Common myeloid progenitor, CD34-positive (primary cell): ENCODE data around the gene MYO1D.

ENCODE experiments used
- CTCF ChIA-PET: fragments of 350-600 bp; sonication (Branson Sonifier 250); formaldehyde crosslinking; loops from one replicate; lab custom pipeline; 2021; ENCODE audit warnings: antibody characterized with exemption; lab: Charles Lee
- POLR2A ChIA-PET: fragments of 350-600 bp; sonication (Branson Sonifier 250); formaldehyde crosslinking; loops from one replicate; lab custom pipeline; 2021; ENCODE audit warnings: antibody characterized with exemption; lab: Charles Lee
- DNase-seq, 3 donors: peaks; one replicate each; pipeline versions ENCODE4 v3.0.0 to v3.0.0-alpha.2; 2013
- H3K27ac ChIP-seq, 2 experiments: 1 replicate in 1 of 2; 2 replicates in 1 of 2; pipeline ENCODE4 v1.7.0; 2013; ENCODE audit warnings: inconsistent platforms in 2 of 2, low read length in 2 of 2, mild to moderate bottlenecking in 2 of 2, low read depth in 1 of 2, moderate library complexity in 1 of 2; ENCODE audit not compliant: severe bottlenecking in 2 of 2, insufficient read depth in 1 of 2, poor library complexity in 1 of 2
- H3K27me3 ChIP-seq, 5 experiments: replicated peaks in 2 of 5; 1 replicate in 3 of 5; 2 replicates in 2 of 5; pipeline versions ENCODE4 v1.6.1 to v1.7.0; 2013; ENCODE audit warnings: low read length in 4 of 5, mild to moderate bottlenecking in 2 of 5, moderate library complexity in 2 of 5, inconsistent platforms in 1 of 5; ENCODE audit not compliant: insufficient read depth in 5 of 5, control insufficient read depth in 4 of 5
- H3K36me3 ChIP-seq, 4 experiments: 1 replicate in 2 of 4; 2 replicates in 2 of 4; pipeline versions ENCODE4 v1.6.1 to v1.7.0; 2013; ENCODE audit warnings: low read length in 3 of 4, control low read depth in 1 of 4, mild to moderate bottlenecking in 1 of 4; ENCODE audit not compliant: control insufficient read depth in 4 of 4, insufficient read depth in 4 of 4
- H3K4me1 ChIP-seq, 4 experiments: 1 replicate in 3 of 4; 2 replicates in 1 of 4; pipeline versions ENCODE4 v1.6.1 to v1.7.1; 2013; ENCODE audit warnings: low read length in 3 of 4, mild to moderate bottlenecking in 3 of 4, control low read depth in 1 of 4, inconsistent platforms in 1 of 4, moderate library complexity in 1 of 4; ENCODE audit not compliant: control insufficient read depth in 4 of 4, insufficient read depth in 4 of 4; ENCODE audit errors: control extremely low read depth in 1 of 4
- H3K4me3 ChIP-seq, 7 experiments: 1 replicate in 4 of 7; 2 replicates in 3 of 7; pipeline versions ENCODE4 v1.5.1 to v1.7.0; 2013; ENCODE audit warnings: mild to moderate bottlenecking in 7 of 7, low read length in 6 of 7, moderate library complexity in 6 of 7, inconsistent platforms in 2 of 7, low read depth in 2 of 7, control low read depth in 1 of 7; ENCODE audit not compliant: insufficient read depth in 4 of 7, control insufficient read depth in 1 of 7; ENCODE audit errors: extremely low read depth in 1 of 7
- H3K9me3 ChIP-seq, 5 experiments: 1 replicate in 4 of 5; 2 replicates in 1 of 5; pipeline versions ENCODE4 v1.6.1 to v1.7.1; 2013; ENCODE audit warnings: low read length in 4 of 5, mild to moderate bottlenecking in 2 of 5, inconsistent platforms in 1 of 5, low read depth in 1 of 5, moderate library complexity in 1 of 5; ENCODE audit not compliant: control insufficient read depth in 4 of 5, insufficient read depth in 2 of 5; ENCODE audit errors: control extremely low read depth in 1 of 5
- WGBS: methylation state at CpG from one replicate; pipeline ENCODE4 v1.1.5; 2013; ENCODE audit not compliant: insufficient coverage; 5-methylcytosine and 5-hydroxymethylcytosine counted together

The MYO1D gene

DNA sequence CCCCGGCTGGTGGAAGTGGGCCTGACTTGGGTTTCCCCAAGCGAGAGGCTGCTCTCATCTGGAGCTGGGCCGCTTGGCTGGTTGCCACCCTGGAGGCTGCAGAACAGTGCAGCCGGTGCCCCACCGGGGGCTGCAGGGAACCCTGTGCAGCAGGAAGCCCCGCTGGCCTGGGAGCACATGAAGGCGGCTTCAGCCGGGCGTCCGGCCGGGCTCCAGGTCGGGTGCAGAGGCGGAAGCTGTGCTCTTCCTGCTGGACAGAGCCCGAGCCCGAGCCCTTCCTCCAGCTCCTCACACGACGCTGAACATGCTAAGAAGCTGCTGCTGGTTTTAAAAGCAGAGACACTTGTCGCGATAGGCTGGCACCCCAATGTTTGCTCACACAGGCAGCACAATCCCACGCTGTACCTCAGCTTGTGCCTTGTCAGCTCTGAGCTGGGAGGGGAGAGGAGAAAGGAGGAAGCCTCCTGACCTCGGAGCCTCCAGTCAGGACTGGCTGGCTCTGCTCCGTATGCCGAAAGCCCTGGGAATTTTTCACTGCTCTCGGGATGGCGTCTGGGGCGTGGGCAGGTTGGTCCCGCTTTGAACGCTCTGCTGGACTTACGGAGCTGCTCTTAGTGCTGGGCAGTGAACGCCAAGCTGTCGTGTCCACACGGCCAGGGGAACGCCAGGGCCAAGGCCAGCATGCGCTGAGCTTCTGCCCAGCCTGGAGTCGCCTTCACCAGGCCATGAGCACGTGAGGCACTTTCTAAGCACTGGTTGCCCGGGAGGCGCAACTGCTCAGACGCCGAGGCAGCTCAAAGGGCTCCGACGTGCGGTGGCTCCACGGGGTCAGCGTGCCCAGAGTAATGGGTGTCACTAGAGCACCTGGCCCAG lies 381.3 kb downstream of the MYO1D start:
- H3K27ac ChIP-seq: no peak overlapping the region
- no peaks in the 10 kb centered on the region for H3K27me3 ChIP-seq
- POLR2A ChIA-PET: no interaction called here
- WGBS: 78% methylated on average over 44 of the region's 45 CpGs
- DNase-seq: peak in 2 of 3 donors; percentile 39 to 61
- H3K9me3 ChIP-seq: no peaks in the 10 kb centered on the region
- peak overlapping the region in 3 of 7 experiments; percentile 19 to 59 (median 28) for H3K4me3 ChIP-seq
- no peaks in the 10 kb centered on the region for H3K36me3 ChIP-seq
- peaks cover 0 to 23% (median 14%) of the 10 kb centered on the region in 4 experiments for H3K4me1 ChIP-seq
- CTCF ChIA-PET: no interaction called here

DNA sequence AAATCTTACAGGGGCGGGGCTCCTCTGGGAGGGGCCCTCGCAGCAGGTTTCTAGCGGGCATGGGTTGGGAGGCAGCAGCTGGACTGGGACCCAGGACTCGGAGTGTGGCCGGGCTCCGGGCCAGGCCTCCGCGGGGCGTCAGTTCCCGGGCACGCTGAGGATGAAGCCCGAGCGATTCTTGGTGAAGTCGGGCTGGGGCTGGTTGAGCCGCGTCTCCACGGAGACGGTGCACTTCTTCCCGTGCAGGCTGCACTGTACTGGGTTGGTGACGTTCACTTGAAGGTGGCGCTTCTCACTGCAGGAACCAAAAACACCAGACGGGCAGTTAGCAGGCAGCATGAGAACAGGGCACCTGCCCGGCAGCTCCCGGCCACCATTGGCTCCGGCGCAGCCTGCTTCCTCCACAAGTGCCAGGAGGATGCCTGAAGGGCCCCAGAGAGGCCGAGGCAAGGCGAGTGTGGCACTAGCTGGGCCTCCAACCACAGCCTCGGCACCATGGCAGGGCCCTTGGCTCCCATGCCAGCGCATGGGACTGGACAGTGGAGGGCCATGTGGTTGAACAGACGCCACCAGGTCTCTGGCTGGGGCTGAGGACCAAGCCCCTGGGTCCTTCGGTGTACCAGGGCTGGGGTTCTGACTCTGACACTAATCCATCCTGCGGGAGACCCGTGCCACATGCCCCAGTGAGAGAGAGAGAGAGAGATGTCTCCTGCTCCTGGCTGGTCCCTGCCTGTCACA lies 382.1 kb downstream of the MYO1D start:
- WGBS: 96% methylated on average over 34 of the region's 34 CpGs
- no peaks in the 10 kb centered on the region for H3K27me3 ChIP-seq
- DNase-seq: no peak
- H3K4me1 ChIP-seq: peaks cover 0 to 23% (median 14%) of the 10 kb centered on the region in 4 experiments
- no peak overlapping the region for H3K27ac ChIP-seq
- ChIA-PET CTCF (no interaction called here), POLR2A (no interaction called here)
- peaks cover 0 to 3% (median 0%) of the 10 kb centered on the region in 4 experiments for H3K36me3 ChIP-seq
- H3K9me3 ChIP-seq: no peaks in the 10 kb centered on the region
- H3K4me3 ChIP-seq: peak overlapping the region in 1 of 7 experiments; percentile 59

DNA sequence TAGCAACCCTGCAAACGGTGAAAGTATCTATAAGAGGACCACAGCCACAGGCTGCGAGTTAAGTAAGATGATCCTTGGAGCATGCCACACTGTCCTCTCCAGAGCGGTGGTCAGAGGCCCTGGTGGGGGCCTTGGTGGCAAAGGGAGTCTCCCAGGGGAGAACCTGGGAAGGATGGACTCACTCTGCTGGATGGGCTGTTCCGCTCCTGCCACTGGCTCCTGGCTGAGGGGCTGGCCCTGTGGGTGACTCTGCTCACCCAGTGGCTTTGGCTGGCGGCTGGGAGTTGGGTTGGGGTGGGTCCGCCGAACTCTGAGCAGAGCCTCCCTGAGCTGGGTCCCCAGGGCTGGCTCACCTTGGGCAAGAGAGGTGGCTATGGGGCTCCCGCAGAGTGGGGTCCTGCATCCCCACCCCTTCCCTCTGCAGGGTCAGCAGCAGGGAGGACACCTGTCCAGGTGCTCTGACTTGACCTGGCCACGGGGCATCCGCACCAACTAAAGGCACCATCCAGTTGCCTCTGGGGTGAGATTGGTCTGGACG lies 382.9 kb downstream of the MYO1D start:
- peaks cover 0 to 23% (median 14%) of the 10 kb centered on the region in 4 experiments for H3K4me1 ChIP-seq
- H3K4me3 ChIP-seq: no peak overlapping the region
- CTCF ChIA-PET: no interaction called here

DNA sequence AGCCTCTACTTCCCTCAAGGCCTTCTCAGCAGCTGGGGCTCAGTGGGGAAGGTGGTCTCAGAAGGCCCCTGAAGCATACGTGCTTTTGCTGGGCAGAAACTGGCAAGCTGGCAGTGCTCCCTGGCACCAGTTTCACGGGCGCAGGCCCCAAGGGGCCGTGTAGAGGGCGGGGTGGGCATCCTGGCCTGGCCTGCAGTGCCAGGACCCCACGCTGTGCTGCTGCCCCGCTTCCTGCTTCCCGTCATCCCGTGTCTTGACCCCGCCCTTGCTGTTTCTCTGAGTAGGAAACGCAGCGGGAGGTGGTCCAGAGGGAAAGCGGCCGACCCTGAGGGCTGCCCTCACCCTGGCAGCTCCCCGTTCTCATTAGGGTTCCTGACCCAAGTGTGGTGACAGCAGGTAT lies 383.4 kb downstream of the MYO1D start:
- H3K27me3 ChIP-seq: peaks cover 0 to 2% (median 0%) of the 10 kb centered on the region in 5 experiments
- DNase-seq: no peak
- ChIA-PET POLR2A (no interaction called here), CTCF (no interaction called here)
- peaks cover 0 to 3% (median under 1%) of the 10 kb centered on the region in 4 experiments for H3K36me3 ChIP-seq
- H3K4me3 ChIP-seq: no peak overlapping the region
- H3K4me1 ChIP-seq: peaks cover 0 to 23% (median 14%) of the 10 kb centered on the region in 4 experiments
- no peaks in the 10 kb centered on the region for H3K9me3 ChIP-seq
- WGBS: 93% methylated on average over 11 of the region's 15 CpGs
- H3K27ac ChIP-seq: no peak overlapping the region

More for the DNA sequence above, 382.9 kb downstream of the MYO1D start:
- Histone ChIP-seq H3K27ac (no peak overlapping the region), H3K9me3 (no peaks in the 10 kb centered on the region), H3K27me3 (peaks cover 0 to 2% (median 0%) of the 10 kb centered on the region in 5 experiments), H3K36me3 (peaks cover 0 to 3% (median 0%) of the 10 kb centered on the region in 4 experiments)
- over 99% methylated on average over 8 of the region's 11 CpGs for WGBS
- no peak for DNase-seq
- POLR2A ChIA-PET: no interaction called here

DNA sequence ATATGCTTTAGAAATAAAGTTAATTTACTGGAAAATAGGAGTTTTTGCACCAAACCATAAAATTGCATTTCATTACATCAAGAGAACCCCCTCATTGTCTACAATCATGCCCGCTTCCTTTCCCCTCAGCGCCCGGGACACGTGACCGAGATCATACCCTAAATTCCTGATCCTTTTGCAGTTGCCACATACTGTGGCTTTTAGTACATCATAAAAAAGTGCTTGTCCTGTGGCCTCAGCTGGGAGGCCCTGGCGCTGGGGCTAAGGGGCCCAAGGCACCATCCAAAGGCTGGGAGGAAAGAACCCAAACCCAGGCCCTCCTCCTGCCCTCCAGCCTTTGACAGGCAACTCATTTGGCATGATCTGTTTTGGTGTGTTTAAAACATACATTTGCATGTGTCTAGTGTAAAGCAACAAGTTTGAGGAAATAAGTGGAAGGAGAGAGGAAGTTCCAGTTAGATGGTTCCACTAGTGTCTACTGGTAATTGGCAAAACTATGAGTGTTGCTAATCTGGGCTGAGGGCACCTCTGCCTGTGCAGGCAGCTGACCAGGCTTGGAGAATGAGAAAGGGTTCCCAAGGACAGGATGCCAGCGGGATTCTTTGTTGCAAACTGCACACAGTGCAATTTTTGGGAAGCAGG lies 384.2 kb downstream of the MYO1D start:
- Histone ChIP-seq H3K4me3 (no peak overlapping the region), H3K36me3 (peaks cover 0 to 5% (median 1%) of the 10 kb centered on the region in 4 experiments), H3K4me1 (peaks cover 0 to 25% (median 16%) of the 10 kb centered on the region in 4 experiments), H3K27ac (no peak overlapping the region), H3K27me3 (peaks cover 0 to 2% (median 0%) of the 10 kb centered on the region in 5 experiments), H3K9me3 (no peaks in the 10 kb centered on the region)
- 95% methylated on average over 3 of the region's 7 CpGs for WGBS
- no peak for DNase-seq
- ChIA-PET POLR2A (no interaction called here), CTCF (no interaction called here)

DNA sequence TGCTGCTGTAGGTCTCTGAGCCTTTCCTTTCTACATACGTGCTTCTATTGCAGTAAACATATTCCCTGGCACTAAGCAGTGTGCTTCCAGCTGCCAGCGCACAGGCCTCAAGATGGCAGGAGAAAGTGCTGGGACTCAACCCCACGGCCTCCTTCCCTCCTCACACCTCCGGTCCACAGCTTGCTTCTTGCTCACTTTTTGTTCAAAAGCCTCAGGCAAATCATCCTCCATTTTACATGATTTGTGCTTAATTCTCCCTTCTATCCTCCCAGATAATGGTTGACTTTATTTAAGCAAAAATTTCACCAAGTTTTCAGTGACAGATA lies 384.7 kb downstream of the MYO1D start:
- H3K36me3 ChIP-seq: peaks cover 0 to 5% (median 1%) of the 10 kb centered on the region in 4 experiments
- ChIA-PET POLR2A (no interaction called here), CTCF (interaction anchor here (1.4 kb wide), 1 partner anchor 26 kb away, joined by 3 read pairs; no protein-coding TSS in a partner anchor)
- peaks cover 0 to 30% (median 21%) of the 10 kb centered on the region in 4 experiments for H3K4me1 ChIP-seq
- no peak for DNase-seq
- no peak overlapping the region for H3K4me3 ChIP-seq
- H3K27ac ChIP-seq: no peak overlapping the region
- no peaks in the 10 kb centered on the region for H3K9me3 ChIP-seq
- 64% methylated on average over 4 of the region's 4 CpGs for WGBS
- H3K27me3 ChIP-seq: peaks cover 0 to 2% (median 0%) of the 10 kb centered on the region in 5 experiments
